ENCODE measurements around the gene HOXD13.

DNA sequence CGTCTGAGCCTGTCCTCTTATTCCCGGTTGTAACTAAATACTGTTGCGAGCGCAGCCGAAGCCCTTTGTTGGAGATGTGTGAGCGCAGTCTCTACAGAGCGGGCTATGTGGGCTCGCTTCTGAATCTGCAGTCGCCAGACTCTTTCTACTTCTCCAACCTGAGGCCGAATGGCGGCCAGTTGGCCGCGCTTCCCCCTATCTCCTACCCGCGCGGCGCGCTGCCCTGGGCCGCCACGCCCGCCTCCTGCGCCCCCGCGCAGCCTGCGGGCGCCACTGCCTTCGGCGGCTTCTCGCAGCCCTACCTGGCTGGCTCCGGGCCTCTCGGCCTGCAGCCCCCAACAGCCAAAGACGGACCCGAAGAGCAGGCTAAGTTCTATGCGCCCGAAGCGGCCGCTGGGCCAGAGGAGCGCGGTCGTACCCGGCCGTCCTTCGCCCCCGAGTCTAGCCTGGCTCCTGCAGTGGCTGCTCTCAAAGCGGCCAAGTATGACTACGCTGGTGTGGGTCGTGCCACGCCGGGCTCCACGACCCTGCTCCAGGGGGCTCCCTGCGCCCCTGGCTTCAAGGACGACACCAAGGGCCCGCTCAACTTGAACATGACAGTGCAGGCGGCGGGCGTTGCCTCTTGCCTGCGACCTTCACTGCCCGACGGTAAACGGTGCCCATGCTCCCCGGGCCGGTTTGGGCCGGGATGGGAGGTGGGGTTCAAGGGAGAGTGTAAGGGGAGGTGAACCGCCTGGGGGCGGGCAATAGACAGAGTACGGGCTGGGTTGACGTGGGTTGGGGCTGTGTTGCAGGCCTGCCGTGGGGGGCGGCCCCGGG is 7.4 kb downstream of the HOXD13 start, which contains the start of gene HOXD12:
- TF ChIP-seq, protein P1, sequence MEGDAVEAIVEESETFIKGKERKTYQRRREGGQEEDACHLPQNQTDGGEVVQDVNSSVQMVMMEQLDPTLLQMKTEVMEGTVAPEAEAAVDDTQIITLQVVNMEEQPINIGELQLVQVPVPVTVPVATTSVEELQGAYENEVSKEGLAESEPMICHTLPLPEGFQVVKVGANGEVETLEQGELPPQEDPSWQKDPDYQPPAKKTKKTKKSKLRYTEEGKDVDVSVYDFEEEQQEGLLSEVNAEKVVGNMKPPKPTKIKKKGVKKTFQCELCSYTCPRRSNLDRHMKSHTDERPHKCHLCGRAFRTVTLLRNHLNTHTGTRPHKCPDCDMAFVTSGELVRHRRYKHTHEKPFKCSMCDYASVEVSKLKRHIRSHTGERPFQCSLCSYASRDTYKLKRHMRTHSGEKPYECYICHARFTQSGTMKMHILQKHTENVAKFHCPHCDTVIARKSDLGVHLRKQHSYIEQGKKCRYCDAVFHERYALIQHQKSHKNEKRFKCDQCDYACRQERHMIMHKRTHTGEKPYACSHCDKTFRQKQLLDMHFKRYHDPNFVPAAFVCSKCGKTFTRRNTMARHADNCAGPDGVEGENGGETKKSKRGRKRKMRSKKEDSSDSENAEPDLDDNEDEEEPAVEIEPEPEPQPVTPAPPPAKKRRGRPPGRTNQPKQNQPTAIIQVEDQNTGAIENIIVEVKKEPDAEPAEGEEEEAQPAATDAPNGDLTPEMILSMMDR (IDR thresholded peaks at IDR 0.05): no peak
- no peak for TF ChIP-seq POLR2A (IDR thresholded peaks at IDR 0.05)

Measured in thyroid gland (tissue), 4 donors.